ENCODE data around the gene MKRN2OS.

- TF ChIP-seq, protein P1, sequence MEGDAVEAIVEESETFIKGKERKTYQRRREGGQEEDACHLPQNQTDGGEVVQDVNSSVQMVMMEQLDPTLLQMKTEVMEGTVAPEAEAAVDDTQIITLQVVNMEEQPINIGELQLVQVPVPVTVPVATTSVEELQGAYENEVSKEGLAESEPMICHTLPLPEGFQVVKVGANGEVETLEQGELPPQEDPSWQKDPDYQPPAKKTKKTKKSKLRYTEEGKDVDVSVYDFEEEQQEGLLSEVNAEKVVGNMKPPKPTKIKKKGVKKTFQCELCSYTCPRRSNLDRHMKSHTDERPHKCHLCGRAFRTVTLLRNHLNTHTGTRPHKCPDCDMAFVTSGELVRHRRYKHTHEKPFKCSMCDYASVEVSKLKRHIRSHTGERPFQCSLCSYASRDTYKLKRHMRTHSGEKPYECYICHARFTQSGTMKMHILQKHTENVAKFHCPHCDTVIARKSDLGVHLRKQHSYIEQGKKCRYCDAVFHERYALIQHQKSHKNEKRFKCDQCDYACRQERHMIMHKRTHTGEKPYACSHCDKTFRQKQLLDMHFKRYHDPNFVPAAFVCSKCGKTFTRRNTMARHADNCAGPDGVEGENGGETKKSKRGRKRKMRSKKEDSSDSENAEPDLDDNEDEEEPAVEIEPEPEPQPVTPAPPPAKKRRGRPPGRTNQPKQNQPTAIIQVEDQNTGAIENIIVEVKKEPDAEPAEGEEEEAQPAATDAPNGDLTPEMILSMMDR (IDR thresholded peaks at IDR 0.05 in 2 of 3, conservative IDR thresholded peaks at IDR 0.05 in 1 of 3; ENCODE audit: borderline replicate concordance in 1 of 3, insufficient read depth in 1 of 3, low read depth in 2 of 3, low read length in 2 of 3), result no peak
- TF ChIP-seq EZH2 (IDR thresholded peaks at IDR 0.05) (no peak), EZH2phosphoT487 (IDR thresholded peaks at IDR 0.05; ENCODE audit: borderline replicate concordance) (no peak), POLR2A (IDR thresholded peaks at IDR 0.05; ENCODE audit: borderline replicate concordance, extremely low read depth, insufficient read depth, insufficient read length) (no peak), ZFX (IDR thresholded peaks at IDR 0.05) (no peak), REST (IDR thresholded peaks at IDR 0.05; ENCODE audit: low read depth) (no peak), MAX (IDR thresholded peaks at IDR 0.05) (no peak), POLR2AphosphoS5 (IDR thresholded peaks at IDR 0.05; ENCODE audit: low read depth, low read length) (no peak)
Measured at GRCh38 chr3:12590096-12590495, 44.8 kb upstream of the MKRN2OS start.
